Smooth muscle cell (in vitro differentiated cells): ENCODE measurements around the gene PRKCA. TPM values are rescaled to one million over a fixed set of nuclear protein-coding genes. Genes with fewer than 3 reads are reported as not detected.
"Not testable (repeated sequence)": the region's sequence is repeated elsewhere in the genome, so short reads cannot be mapped to it uniquely, and the experiment has no call there.

ENCODE experiments used
- DNase-seq: peaks from one replicate; lab custom pipeline; 2025; ENCODE audit not compliant: unreplicated experiment; lab: John Stamatoyannopoulos, UW
- H2AFZ ChIP-seq: fragments of 200-600 bp; sonication (generic); 2 replicates; pipeline ENCODE4 v1.6.0; 2016; ENCODE audit warnings: antibody characterized with exemption, low read depth, mild to moderate bottlenecking
- H3F3A ChIP-seq: fragments of 200-600 bp; sonication (generic); 2 replicates; pipeline ENCODE4 v1.6.0; 2017; ENCODE audit warnings: antibody characterized with exemption, low read depth
- H3K27ac ChIP-seq: fragments of 200-600 bp; sonication (generic); 2 replicates; pipeline ENCODE4 v1.5.1; 2016; ENCODE audit warnings: low read depth, mild to moderate bottlenecking
- H3K27me3 ChIP-seq: fragments of 200-600 bp; sonication (generic); 2 replicates; pipeline ENCODE4 v1.6.1; 2016; ENCODE audit warnings: low read depth, mild to moderate bottlenecking
- H3K36me3 ChIP-seq: fragments of 200-600 bp; sonication (generic); 2 replicates; pipeline ENCODE4 v1.5.1; 2016; ENCODE audit warnings: low read depth
- H3K4me1 ChIP-seq: fragments of 200-600 bp; sonication (generic); 2 replicates; pipeline ENCODE4 v1.5.1; 2016; ENCODE audit warnings: low read depth
- H3K4me2 ChIP-seq: fragments of 200-600 bp; sonication (generic); 2 replicates; pipeline ENCODE4 v1.6.0; 2016; ENCODE audit warnings: mild to moderate bottlenecking
- H3K4me3 ChIP-seq: fragments of 200-600 bp; sonication (generic); 2 replicates; pipeline ENCODE4 v1.5.1; 2016; ENCODE audit warnings: mild to moderate bottlenecking
- H3K79me2 ChIP-seq: fragments of 200-600 bp; sonication (generic); 2 replicates; pipeline ENCODE4 v1.6.0; 2016; ENCODE audit warnings: low read depth, mild to moderate bottlenecking
- H3K9ac ChIP-seq: fragments of 200-600 bp; sonication (generic); 2 replicates; pipeline ENCODE4 v1.6.0; 2016; ENCODE audit warnings: low read depth
- H3K9me3 ChIP-seq: fragments of 200-600 bp; sonication (generic); replicated peaks from 2 replicates; pipeline ENCODE4 v1.5.1; 2016; ENCODE audit warnings: low read depth
- H4K20me1 ChIP-seq: fragments of 200-600 bp; sonication (generic); 2 replicates; pipeline ENCODE4 v1.6.0; 2016; ENCODE audit warnings: low read depth
- WGBS: methylation state at CpG from one replicate; pipeline ENCODE4 v1.1.7; 2016; ENCODE audit warnings: low lambda C conversion rate; 5-methylcytosine and 5-hydroxymethylcytosine counted together
- polyA plus RNA-seq: library from polyadenylated mRNA; unstranded; fragments of >200 nt; fragmentation: Nextera tagmentation; extraction: Ambion mirVana; gene quantifications from 2 replicates; pipeline ENCODE4 v1.2.1, GENCODE V29; 2016
- total RNA-seq: library from RNA; depleted of rRNA; stranded (reverse); fragments of >200 nt; gene quantifications from 2 replicates; pipeline ENCODE4 v1.2.3, GENCODE V29; 2014
- TF ChIP-seq, protein P1 (sequence below): fragments of 200-600 bp; sonication (generic); IDR thresholded peaks from 2 replicates; pipeline ENCODE4 v1.5.1; 2017; ENCODE audit warnings: borderline replicate concordance, mild to moderate bottlenecking, antibody characterized with exemption; ENCODE audit not compliant: insufficient read depth, poor library complexity, severe bottlenecking

PRKCA gene
- total and polyA plus RNA-seq, 2 experiments from 2014 or later, result 0.78 to 7.1 TPM

DNA sequence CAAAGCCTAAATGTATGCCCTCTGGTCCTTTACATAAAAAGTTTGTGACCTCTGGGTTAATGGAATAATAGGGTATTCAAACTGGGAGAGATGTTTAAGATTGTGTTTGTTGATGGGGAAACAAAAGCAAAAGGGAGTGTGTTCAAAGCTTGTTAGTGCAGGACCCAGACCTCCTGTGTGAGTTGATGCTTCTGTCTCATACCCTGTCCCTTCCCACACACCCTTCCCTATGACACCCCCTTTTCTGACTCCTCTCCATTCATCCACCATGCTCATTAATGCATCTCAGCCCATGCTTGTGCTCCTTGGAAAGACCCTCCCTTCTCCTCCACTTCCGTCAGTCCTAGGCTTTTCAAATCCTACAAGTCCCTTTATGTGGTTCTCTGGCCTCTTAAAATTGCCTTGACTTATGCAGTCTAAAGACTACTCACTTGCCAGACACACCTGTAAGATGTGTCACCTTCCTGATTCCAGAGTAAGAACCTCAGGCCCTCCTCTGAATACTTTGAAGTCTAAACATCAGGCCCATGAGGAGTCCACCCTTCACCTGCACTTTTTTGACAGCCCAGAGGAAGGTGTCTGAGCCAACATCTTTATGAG, 404.5 kb downstream of the PRKCA start:
- Histone ChIP-seq H3K4me3 (no peak overlapping the region), H3K9me3 (no peaks in the 10 kb centered on the region), H3K27ac (no peak overlapping the region), H3K4me1 (no peaks in the 10 kb centered on the region), H3K36me3 (no peaks in the 10 kb centered on the region), H2AFZ (no peak overlapping the region), H3K4me2 (no peak overlapping the region), H3K79me2 (no peaks in the 10 kb centered on the region), H4K20me1 (no peaks in the 10 kb centered on the region), H3K27me3 (no peaks in the 10 kb centered on the region), H3F3A (no peaks in the 10 kb centered on the region), H3K9ac (no peak overlapping the region)
- no peak for DNase-seq
- WGBS, result 79% methylated on average over 1 of the region's 1 CpG
- TF ChIP-seq, protein P1, sequence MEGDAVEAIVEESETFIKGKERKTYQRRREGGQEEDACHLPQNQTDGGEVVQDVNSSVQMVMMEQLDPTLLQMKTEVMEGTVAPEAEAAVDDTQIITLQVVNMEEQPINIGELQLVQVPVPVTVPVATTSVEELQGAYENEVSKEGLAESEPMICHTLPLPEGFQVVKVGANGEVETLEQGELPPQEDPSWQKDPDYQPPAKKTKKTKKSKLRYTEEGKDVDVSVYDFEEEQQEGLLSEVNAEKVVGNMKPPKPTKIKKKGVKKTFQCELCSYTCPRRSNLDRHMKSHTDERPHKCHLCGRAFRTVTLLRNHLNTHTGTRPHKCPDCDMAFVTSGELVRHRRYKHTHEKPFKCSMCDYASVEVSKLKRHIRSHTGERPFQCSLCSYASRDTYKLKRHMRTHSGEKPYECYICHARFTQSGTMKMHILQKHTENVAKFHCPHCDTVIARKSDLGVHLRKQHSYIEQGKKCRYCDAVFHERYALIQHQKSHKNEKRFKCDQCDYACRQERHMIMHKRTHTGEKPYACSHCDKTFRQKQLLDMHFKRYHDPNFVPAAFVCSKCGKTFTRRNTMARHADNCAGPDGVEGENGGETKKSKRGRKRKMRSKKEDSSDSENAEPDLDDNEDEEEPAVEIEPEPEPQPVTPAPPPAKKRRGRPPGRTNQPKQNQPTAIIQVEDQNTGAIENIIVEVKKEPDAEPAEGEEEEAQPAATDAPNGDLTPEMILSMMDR, result no peak

DNA sequence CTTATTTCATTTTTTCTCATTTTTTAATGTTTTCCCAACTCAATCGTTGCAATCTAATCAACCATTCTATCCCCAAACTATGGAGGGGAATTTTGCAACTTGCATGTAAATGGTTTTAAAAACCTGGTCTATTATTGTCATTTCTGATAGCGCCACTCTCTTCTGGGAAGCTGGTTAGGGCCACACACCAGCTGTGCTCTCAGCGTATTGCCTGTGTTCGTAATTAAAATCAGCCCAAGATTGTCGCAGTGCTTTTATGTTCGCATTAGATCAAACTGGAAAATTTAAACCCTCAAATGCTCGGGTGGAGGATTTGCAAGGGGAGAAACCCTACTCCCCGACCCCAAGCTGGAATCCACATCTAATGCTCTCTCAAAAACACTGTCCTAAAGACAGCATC, 409.0 kb downstream of the PRKCA start:
- 71% methylated on average over 8 of the region's 8 CpGs for WGBS
- Histone ChIP-seq H3K27ac (no peak overlapping the region), H3K9ac (no peak overlapping the region), H3K4me2 (no peak overlapping the region), H3K4me1 (peaks cover 3% of the 10 kb centered on the region), H3K27me3 (no peaks in the 10 kb centered on the region), H2AFZ (no peak overlapping the region), H3K4me3 (no peak overlapping the region), H3F3A (no peaks in the 10 kb centered on the region), H3K79me2 (no peaks in the 10 kb centered on the region), H4K20me1 (no peaks in the 10 kb centered on the region), H3K9me3 (no peaks in the 10 kb centered on the region), H3K36me3 (no peaks in the 10 kb centered on the region)
- no peak for DNase-seq
- TF ChIP-seq, protein P1, result no peak

DNA sequence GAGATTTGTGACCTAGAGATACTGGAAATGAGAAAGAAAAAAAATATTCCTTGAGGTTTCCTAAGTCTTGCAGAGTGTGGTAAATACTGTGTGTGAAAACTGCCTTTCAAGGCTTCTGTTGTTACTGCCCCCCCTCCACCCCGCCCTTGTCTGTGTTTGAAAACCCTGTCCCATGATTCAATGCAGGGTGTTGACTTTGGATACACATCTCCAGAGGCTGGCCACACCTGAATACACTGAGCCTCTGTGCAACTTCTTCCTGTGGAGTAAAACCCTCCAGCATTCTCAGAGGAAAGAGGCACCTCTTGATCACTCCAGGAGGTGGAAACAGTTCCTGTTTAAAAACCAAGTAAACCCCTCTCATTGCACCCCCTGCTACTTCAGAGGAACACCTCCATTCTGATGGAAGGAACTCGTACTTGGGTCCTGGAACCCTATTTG, 409.5 kb downstream of the PRKCA start:
- peaks cover 3% of the 10 kb centered on the region for H3K4me1 ChIP-seq
- H3K27ac ChIP-seq, result no peak overlapping the region
- no peak for DNase-seq
- H3K27me3 ChIP-seq, result no peaks in the 10 kb centered on the region
- 44% methylated on average over 2 of the region's 2 CpGs for WGBS
- H4K20me1 ChIP-seq, result no peaks in the 10 kb centered on the region
- H3F3A ChIP-seq, result no peaks in the 10 kb centered on the region
- H3K9ac ChIP-seq, result no peak overlapping the region
- no peak overlapping the region for H3K4me3 ChIP-seq
- H3K79me2 ChIP-seq, result no peaks in the 10 kb centered on the region
- H3K36me3 ChIP-seq, result no peaks in the 10 kb centered on the region
- TF ChIP-seq, protein P1, result no peak
- H3K4me2 ChIP-seq, result no peak overlapping the region
- no peaks in the 10 kb centered on the region for H3K9me3 ChIP-seq
- no peak overlapping the region for H2AFZ ChIP-seq

DNA sequence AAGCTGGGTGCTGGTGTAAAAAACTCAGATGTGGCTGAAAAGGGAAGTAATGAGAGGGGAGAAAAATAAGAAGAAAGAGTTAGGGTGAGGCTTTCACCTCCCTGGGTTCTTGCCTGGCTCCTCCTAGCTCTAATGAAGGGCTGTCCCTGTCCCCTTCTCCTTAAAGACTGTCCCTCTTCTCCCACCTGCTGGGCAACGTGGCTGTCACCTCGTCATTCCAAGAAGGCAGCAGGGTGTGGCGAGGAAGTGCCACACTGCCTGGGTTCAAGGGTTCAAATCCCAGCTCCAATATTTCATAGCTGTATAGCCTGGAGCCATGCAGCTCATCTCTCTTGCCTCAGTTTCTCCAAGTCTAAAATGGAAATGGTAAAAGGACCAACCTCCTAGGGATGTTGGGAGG, 410.0 kb downstream of the PRKCA start:
- Histone ChIP-seq H4K20me1 (no peaks in the 10 kb centered on the region), H3K4me3 (no peak overlapping the region), H2AFZ (no peak overlapping the region), H3K79me2 (no peaks in the 10 kb centered on the region), H3K36me3 (no peaks in the 10 kb centered on the region), H3K4me2 (no peak overlapping the region), H3K27me3 (no peaks in the 10 kb centered on the region), H3K9me3 (no peaks in the 10 kb centered on the region), H3F3A (no peaks in the 10 kb centered on the region), H3K27ac (no peak overlapping the region), H3K4me1 (peaks cover 3% of the 10 kb centered on the region), H3K9ac (no peak overlapping the region)
- TF ChIP-seq, protein P1, result no peak
- DNase-seq, result no peak
- WGBS, result 65% methylated on average over 3 of the region's 3 CpGs

DNA sequence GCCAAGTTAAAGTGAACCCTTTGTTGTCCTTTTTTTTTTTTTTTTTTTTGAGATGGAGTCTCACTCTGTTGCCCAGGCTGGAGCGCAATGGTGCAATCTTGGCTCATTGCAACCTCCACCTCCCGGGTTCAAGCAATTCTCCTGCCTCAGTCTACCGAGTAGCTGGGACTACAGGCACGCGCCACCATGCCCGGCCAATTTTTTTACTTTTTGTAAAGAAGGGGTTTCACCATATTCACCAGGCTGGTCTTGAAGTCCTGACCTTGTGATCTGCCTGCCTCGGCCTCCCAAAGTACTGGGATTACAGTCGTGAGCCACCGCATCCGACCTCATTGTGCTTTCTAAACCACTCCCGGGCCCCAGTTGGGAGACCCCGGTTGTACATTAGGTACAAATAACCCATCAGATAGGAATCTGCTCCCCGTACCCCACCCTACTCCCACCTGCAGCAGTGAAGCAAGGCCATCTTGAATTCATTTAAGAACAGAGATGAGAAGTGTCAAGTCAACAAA, 410.7 kb downstream of the PRKCA start:
- not testable (repeated sequence) for H3K36me3 ChIP-seq, H3K27ac ChIP-seq, H2AFZ ChIP-seq, H3K9ac ChIP-seq, H3K4me1 ChIP-seq, H3K27me3 ChIP-seq, H3K9me3 ChIP-seq, H3K79me2 ChIP-seq, H3F3A ChIP-seq, H3K4me2 ChIP-seq, H3K4me3 ChIP-seq, H4K20me1 ChIP-seq, DNase-seq
- 97% methylated on average over 12 of the region's 13 CpGs for WGBS
